GM12892 (cell line): ENCODE measurements around the gene PDXDC1.
"Not testable (repeated sequence)": the region's sequence is repeated elsewhere in the genome, so short reads cannot be mapped to it uniquely, and the experiment has no call there.

Experiments
- DNase-seq: peaks from one replicate; pipeline ENCODE4 v3.0.0; 2011; ENCODE audit not compliant: insufficient read length
- FAIRE-seq: peaks from 2 replicates; lab custom pipeline; 2011; peaks lifted over from hg19 to GRCh38; lab: Jason Lieb, UNC

The PDXDC1 gene

GRCh38 chr16:14989291-14990281 lies 14.8 kb downstream of the PDXDC1 start:
- not testable (repeated sequence) for DNase-seq, FAIRE-seq

GRCh38 chr16:14993277-14994151 lies 18.7 kb downstream of the PDXDC1 start:
- not testable (repeated sequence) for FAIRE-seq, DNase-seq

DNA sequence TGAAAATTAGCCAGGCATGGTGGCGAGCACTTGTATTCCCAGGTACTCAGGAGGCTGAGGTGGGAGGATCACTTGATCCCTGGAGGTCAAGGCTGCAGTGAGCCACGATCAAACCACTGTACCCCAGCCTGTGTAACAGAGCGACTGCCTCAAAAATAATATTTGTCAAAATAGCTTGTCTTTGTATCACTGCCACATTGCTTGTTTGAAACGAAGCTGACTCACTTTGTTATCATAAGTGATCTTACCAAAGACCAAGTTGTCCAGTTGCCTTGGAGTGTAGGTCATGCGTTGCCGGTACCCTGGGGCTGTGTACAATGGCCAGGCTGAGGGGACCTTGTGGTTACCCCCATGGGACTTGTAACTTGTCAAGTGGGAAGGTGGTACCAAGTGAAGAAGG lies 21.9 kb downstream of the PDXDC1 start:
- not testable (repeated sequence) for DNase-seq, FAIRE-seq

DNA sequence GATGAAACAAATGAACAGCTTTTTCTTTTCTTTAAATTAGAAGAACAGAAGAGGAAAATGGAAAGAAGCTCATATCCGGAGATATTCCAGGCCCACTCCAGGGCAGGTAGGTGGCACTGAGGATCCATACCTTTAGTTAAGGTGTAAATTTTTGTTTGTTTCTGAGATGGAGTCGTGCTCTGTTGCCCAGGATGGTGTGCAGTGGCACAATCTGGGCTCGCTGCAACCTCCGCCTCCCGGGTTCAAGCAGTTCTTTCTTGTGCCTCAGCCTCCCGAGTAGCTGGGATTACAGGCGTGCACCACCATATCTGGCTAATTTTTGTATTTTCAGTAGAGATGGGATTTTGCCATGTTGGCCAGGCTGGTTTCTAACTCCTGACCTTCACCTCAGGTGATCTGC lies 23.5 kb downstream of the PDXDC1 start:
- not testable (repeated sequence) for DNase-seq, FAIRE-seq

- DNase-seq, FAIRE-seq: not testable (repeated sequence)
Observed at GRCh38 chr16:14999845-15000244, 25.0 kb downstream of the PDXDC1 start.

- DNase-seq, FAIRE-seq: not testable (repeated sequence)
Observed at GRCh38 chr16:15002448-15002847, 27.6 kb downstream of the PDXDC1 start.

GRCh38 chr16:15005357-15006132 lies 30.7 kb downstream of the PDXDC1 start:
- not testable (repeated sequence) for DNase-seq, FAIRE-seq

DNA sequence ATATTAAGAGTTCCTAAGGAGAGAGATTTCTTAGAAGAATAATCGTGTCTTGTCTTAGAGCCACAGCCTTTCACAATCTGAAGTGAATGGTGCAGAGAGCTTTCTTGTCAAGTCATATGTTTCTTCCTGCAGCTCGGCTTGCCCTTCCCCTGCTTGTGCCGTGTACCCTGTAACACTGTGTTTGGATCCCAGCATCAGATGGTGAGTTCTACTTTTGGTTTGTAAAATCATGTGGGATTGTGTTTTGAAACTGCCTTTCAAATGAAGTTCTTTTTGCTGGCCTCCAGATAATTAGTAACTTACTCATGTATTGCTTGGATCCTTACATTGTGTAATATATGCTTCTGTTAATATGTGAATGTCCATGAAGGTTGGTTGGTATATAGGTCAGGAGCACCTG lies 33.8 kb downstream of the PDXDC1 start:
- FAIRE-seq, DNase-seq: not testable (repeated sequence)

- FAIRE-seq, DNase-seq: not testable (repeated sequence)
Observed at GRCh38 chr16:15012941-15013340, 38.1 kb downstream of the PDXDC1 start.

GRCh38 chr16:15015671-15016070 lies 40.8 kb downstream of the PDXDC1 start:
- FAIRE-seq, DNase-seq: not testable (repeated sequence)

DNA sequence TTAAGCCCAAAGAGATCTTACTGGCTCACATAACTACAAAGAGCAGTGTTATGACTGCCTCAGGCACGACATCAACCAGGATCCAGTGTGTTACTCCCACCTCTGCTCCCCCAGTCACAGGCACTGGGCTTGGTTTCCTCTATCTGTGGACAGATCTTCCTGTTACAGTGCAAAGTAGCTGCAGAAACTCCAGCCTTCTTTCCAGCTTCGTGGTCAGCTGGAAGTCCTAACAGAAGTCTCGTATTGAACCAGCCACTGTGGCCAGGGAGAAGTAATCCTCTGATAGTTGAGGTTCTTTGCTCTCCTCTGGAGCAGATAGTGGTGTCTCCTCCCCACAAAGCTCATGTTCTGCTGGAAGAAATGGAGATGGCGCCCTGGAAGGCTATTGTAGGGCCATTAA lies 41.5 kb downstream of the PDXDC1 start:
- FAIRE-seq, DNase-seq: not testable (repeated sequence)

- not testable (repeated sequence) for FAIRE-seq, DNase-seq
Observed at GRCh38 chr16:15016951-15017580, 42.2 kb downstream of the PDXDC1 start.

DNA sequence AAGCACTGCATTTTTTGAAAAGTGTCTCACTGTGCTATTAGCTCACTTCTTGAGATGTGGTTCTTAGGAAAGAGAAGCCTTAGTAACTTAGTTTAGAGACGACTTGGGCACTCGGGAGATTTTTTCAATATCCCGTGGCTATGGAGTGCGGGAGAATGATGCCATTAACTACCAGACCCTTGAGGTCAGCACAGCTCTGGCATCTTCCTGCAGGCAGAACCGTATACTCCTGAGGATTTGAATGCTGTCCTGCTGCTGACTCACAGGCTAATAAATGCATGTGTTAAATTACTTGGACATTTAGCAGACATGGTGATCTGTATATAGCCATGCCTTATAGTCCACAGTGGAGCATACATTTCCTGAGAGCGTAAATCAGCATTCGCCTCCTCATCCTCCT lies 46.6 kb downstream of the PDXDC1 start:
- FAIRE-seq, result not testable (repeated sequence)

DNA sequence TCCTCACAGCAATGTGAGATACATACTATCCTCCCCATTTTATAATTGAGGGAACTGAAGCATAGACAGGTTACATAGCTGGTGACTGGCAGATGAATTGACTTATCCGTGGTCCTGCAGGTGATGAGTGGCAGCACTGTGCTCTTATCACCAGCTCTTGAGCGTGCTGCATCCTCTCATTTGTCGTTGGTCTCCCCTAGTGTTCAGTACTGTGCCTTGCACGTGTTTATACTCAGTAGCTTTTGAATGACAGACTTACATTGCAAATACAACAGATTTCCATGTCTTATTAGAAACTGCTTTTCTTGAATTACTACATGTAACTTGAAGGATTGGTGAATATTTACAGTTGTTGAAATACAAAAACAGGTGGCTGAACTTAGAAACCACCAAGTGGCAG lies 47.4 kb downstream of the PDXDC1 start:
- not testable (repeated sequence) for DNase-seq, FAIRE-seq

More for the DNA sequence above, 46.6 kb downstream of the PDXDC1 start:
- not testable (repeated sequence) for DNase-seq

DNA sequence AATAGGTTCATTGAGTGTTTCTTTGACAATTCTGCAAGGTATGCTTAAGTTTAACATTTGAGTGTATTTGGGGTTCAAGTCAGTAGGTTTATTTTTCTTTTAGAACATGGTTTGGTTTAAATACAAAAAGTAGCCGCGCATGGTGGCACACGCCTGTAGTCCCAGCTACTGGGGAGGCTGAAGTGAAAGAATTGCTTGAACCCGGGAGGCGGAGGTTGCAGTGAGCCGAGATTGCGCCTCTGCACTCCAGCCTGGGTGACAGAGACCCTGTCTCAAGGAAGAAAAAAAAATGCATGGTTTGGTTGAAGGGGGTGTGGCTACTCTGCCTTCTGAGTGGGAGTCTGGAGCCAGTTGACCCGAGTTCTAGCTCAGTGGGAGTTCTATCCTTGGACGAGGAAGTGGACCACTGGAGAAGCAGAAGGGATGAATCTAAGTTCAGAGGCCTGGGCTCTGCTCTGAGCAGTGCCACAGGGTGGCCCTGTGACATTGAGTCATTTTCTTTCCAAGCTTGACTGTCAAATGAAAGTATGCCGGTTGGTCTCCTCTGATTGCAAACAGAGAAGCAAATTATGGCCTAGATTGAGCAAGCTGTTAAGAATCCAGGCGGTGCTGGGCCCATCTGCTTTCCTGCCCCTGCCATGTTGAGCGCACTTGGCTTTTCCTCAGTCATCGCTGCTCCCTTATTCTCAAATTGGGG lies 48.7 kb downstream of the PDXDC1 start:
- not testable (repeated sequence) for FAIRE-seq, DNase-seq

- DNase-seq, FAIRE-seq: not testable (repeated sequence)
Observed at GRCh38 chr16:15024858-15025199, 50.0 kb downstream of the PDXDC1 start.

- not testable (repeated sequence) for FAIRE-seq, DNase-seq
Observed at GRCh38 chr16:15025234-15025951, 50.6 kb downstream of the PDXDC1 start.

- DNase-seq, FAIRE-seq: not testable (repeated sequence)
Observed at GRCh38 chr16:15027051-15027450, 52.2 kb downstream of the PDXDC1 start.
